C4-2B (cell line): ENCODE results near the gene TRPM8.

Experiments
- H3K27ac ChIP-seq: fragments of 450-650 bp; 2 replicates; pipeline ENCODE4 v1.5.1; 2017
- ZFX ChIP-seq: fragments of 450-650 bp; IDR thresholded peaks from 2 replicates; pipeline ENCODE4 v1.6.1; 2017
- TF ChIP-seq, protein P1 (sequence below): fragments of 450-650 bp; conservative IDR thresholded peaks from 2 replicates; pipeline ENCODE4 v1.5.1; 2017; ENCODE audit warnings: mild to moderate bottlenecking

TRPM8 gene

DNA sequence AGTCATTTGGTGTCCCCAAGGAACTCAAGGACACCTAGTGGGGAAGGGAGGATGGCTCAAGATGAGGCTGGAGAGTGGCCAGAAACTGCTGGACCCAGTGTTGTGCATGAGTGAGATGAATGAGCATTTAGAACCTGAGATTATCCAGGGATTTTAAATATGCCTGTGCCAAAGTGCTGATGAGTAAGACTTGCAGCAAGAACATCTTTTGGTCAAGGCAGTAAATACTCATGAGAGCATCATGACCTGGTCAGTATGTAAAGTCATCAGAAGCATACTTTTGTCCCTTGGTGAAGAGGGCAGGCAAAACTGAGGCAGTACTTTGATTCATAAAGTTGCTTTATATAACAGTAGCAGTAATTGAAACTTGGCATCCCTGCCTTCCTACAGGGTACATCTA is 130.2 kb downstream of the TRPM8 start:
- TF ChIP-seq ZFX, result no peak
- TF ChIP-seq, protein P1, sequence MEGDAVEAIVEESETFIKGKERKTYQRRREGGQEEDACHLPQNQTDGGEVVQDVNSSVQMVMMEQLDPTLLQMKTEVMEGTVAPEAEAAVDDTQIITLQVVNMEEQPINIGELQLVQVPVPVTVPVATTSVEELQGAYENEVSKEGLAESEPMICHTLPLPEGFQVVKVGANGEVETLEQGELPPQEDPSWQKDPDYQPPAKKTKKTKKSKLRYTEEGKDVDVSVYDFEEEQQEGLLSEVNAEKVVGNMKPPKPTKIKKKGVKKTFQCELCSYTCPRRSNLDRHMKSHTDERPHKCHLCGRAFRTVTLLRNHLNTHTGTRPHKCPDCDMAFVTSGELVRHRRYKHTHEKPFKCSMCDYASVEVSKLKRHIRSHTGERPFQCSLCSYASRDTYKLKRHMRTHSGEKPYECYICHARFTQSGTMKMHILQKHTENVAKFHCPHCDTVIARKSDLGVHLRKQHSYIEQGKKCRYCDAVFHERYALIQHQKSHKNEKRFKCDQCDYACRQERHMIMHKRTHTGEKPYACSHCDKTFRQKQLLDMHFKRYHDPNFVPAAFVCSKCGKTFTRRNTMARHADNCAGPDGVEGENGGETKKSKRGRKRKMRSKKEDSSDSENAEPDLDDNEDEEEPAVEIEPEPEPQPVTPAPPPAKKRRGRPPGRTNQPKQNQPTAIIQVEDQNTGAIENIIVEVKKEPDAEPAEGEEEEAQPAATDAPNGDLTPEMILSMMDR, result no peak
- H3K27ac ChIP-seq, result no peak overlapping the region

DNA sequence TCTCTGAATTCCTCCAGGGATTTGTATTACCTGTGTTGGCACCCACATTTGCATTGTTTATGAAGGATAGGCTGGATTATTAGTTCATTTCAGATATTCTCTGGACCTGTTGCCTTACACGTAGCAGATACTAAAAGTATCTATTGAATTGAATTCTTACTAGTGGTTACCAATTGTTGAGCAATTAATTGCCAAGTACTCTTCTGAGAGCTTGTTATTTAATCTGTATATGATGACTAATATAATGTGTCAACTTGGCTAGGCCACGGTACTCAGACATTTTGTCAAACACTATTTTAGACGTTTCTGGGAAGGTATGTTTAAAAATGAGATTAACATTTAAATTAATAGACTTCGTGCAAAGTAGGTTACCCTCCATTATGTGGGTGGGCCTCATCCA is 130.9 kb downstream of the TRPM8 start:
- TF ChIP-seq, protein P1, result no peak
- TF ChIP-seq ZFX, result no peak
- no peak overlapping the region for H3K27ac ChIP-seq

DNA sequence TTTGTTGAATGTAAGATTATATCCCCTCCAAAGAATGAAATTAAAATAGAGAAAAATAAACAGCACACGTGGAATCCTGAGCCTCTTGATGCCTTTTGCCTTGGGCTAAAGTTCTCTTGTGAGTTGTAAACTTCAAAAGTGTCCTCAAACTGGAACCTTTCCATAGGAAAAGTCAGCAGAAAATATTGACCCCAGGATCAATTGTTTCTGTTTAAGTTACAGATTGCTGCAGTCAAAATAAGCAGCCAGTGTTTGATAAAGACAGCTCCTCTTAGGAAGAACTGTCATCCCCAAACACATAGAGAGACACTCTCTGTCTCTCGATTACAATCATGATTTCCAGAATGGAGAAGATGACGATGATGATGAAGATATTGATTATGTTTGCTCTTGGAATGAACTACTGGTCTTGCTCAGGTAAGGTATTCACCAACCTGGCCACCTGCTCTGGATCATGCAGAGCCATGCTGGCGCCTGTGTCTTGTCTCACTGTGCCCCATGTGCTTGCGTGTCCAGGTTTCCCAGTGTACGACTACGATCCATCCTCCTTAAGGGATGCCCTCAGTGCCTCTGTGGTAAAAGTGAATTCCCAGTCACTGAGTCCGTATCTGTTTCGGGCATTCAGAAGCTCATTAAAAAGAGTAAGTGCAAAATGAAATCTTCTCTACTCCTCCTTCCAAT is 133.4 kb downstream of the TRPM8 start, which contains the start of gene SPP2:
Gene SPP2 (plus strand): TSS at position 248 of the 681 bp plus-strand sequence. CDS start 85 bp downstream, at position 333.
- no peak within 1 kb of the TSS for H3K27ac ChIP-seq
- TF ChIP-seq ZFX, result no peak
- TF ChIP-seq, protein P1, result no peak

DNA sequence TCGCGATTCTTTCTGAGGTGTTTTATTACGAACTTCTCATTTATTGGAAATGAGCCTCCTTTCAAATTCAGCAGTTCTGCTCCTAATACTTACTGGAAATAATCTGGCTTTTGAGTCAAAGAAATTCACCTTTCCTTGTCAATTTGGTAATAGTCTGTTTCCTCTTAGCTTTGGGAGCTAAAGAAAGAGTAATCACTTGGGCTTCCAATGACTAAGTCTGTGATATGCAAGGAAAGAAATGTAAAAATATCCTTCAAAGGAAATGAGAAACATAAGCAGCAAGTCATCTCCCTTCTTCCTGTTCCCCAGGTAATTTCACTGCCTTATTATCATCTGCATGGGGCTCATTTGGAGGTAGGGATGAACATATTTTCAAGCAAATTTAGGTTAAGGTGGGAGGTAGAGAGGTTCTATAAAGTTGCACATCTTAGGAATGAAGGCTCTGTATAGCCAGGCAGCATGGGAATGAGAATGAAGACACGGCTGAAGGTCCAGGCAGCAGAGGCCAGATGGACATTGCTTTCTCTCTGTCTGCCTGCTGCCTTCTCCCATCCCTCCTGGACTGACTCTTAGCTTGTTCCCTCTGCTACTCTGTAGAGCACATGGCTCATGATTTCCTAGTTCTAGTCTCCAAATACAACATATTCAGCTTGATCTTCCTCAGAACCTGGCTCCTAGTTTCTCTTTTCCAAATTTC is 134.3 kb downstream of the TRPM8 start:
- TF ChIP-seq ZFX, result no peak
- TF ChIP-seq, protein P1, result no peak

DNA sequence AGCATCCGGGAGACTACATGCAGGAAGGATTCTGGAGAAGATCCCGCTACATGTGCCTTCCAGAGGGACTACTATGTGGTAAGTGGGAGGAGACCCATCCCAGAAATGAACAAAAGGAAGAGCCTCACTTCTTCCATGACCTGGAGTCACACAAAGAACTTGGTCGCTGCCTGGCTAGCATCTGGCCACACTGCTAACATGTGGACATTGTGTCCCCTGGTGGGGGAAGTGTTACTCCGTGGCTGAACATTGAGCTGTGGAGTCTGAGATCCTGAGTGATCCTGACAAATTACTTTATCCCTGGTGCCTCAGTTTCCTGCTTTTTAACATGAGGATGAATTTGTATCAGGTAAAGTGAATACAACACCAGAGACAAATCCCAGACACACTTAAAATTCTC is 141.7 kb downstream of the TRPM8 start:
- TF ChIP-seq, protein P1, result no peak
- no peak for TF ChIP-seq ZFX
- no peak overlapping the region for H3K27ac ChIP-seq

More for the DNA sequence above, 134.3 kb downstream of the TRPM8 start:
- no peak overlapping the region for H3K27ac ChIP-seq

DNA sequence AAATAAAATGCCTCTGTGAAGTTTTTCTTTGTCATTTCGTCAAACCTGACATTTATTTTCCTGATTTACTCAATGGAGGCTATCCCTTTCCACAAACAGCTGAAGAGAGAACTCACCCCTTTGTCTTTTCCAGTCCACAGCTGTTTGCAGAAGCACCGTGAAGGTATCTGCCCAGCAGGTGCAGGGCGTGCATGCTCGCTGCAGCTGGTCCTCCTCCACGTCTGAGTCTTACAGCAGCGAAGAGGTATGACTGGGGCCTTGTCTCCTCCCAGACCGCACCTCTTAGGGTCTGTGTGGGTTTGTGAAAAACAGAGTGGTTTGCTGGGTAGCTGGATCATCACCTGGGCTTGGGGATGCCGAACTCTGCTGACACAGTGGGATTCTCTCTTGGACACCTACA is 143.1 kb downstream of the TRPM8 start:
- TF ChIP-seq, protein P1, result no peak
- no peak for TF ChIP-seq ZFX
- no peak overlapping the region for H3K27ac ChIP-seq

DNA sequence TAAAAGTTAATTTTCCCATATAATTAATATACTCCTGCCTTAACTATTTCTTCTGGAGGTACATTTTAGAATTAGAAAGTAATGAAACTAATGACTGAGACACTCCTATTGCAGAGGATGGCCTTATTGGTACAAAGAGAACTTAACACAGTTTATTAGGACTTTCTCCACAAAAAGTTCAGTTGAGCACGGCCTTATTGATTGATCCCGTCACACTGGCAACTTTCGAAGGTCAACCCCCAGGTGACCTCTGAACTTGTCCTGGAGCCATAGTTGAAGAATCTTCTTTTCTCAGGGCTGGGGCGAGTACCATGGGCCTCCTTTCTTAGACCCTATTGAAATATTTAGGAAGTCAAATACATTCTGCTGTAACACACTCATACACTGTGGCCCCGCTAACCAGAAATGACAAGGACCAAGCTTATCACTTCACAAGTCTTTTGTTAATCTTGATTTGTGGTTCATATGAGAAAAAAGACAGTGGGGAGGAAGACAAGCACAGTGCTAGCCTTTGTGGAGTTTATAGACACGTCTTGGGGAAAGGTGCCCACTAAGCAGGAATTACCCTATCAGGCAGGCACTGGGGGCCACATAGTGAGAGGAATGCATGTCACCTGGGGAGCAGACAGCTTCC is 144.6 kb downstream of the TRPM8 start:
- no peak overlapping the region for H3K27ac ChIP-seq
- TF ChIP-seq, protein P1, result no peak
- TF ChIP-seq ZFX, result no peak
